Measurements from ENCODE around the gene MAPKAPK2. TPM values are rescaled to one million over a fixed set of nuclear protein-coding genes. Genes with fewer than 3 reads are reported as not detected.

Gene MAPKAPK2
- total and polyA plus RNA-seq, 2 of the 13 experiments (the other 11 are each of a cell fraction or from before 2014, with no cell fraction given), result 16.6 to 34.0 TPM

DNA sequence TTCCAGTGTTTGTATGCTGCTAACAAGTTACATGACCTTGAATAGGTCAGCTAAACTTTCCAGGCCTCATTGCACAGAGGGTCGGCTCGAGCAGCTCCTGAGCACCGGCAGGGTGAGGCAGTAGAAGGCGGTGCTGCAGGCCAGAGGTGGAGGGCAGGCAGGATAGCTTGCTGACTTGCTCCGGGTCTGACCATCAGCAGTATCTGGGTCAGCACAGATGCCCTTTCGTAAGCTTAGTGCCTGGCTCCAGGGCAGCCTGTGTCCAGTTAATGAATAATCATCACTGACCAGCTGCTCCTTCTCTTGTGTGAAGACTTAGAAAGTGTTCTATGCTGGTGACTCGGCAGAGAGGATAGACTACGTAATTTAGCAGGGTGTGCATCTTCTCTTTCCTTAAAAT lies 6.9 kb downstream of the MAPKAPK2 start (continued):
- TF ChIP-seq, protein P1, sequence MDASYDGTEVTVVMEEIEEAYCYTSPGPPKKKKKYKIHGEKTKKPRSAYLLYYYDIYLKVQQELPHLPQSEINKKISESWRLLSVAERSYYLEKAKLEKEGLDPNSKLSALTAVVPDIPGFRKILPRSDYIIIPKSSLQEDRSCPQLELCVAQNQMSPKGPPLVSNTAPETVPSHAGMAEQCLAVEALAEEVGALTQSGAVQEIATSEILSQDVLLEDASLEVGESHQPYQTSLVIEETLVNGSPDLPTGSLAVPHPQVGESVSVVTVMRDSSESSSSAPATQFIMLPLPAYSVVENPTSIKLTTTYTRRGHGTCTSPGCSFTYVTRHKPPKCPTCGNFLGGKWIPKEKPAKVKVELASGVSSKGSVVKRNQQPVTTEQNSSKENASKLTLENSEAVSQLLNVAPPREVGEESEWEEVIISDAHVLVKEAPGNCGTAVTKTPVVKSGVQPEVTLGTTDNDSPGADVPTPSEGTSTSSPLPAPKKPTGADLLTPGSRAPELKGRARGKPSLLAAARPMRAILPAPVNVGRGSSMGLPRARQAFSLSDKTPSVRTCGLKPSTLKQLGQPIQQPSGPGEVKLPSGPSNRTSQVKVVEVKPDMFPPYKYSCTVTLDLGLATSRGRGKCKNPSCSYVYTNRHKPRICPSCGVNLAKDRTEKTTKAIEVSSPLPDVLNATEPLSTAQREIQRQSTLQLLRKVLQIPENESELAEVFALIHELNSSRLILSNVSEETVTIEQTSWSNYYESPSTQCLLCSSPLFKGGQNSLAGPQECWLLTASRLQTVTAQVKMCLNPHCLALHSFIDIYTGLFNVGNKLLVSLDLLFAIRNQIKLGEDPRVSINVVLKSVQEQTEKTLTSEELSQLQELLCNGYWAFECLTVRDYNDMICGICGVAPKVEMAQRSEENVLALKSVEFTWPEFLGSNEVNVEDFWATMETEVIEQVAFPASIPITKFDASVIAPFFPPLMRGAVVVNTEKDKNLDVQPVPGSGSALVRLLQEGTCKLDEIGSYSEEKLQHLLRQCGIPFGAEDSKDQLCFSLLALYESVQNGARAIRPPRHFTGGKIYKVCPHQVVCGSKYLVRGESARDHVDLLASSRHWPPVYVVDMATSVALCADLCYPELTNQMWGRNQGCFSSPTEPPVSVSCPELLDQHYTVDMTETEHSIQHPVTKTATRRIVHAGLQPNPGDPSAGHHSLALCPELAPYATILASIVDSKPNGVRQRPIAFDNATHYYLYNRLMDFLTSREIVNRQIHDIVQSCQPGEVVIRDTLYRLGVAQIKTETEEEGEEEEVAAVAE (CRISPR knock-in tag; IDR thresholded peaks at IDR 0.05; ENCODE audit: borderline replicate concordance), result no peak
- TF ChIP-seq, protein P2, sequence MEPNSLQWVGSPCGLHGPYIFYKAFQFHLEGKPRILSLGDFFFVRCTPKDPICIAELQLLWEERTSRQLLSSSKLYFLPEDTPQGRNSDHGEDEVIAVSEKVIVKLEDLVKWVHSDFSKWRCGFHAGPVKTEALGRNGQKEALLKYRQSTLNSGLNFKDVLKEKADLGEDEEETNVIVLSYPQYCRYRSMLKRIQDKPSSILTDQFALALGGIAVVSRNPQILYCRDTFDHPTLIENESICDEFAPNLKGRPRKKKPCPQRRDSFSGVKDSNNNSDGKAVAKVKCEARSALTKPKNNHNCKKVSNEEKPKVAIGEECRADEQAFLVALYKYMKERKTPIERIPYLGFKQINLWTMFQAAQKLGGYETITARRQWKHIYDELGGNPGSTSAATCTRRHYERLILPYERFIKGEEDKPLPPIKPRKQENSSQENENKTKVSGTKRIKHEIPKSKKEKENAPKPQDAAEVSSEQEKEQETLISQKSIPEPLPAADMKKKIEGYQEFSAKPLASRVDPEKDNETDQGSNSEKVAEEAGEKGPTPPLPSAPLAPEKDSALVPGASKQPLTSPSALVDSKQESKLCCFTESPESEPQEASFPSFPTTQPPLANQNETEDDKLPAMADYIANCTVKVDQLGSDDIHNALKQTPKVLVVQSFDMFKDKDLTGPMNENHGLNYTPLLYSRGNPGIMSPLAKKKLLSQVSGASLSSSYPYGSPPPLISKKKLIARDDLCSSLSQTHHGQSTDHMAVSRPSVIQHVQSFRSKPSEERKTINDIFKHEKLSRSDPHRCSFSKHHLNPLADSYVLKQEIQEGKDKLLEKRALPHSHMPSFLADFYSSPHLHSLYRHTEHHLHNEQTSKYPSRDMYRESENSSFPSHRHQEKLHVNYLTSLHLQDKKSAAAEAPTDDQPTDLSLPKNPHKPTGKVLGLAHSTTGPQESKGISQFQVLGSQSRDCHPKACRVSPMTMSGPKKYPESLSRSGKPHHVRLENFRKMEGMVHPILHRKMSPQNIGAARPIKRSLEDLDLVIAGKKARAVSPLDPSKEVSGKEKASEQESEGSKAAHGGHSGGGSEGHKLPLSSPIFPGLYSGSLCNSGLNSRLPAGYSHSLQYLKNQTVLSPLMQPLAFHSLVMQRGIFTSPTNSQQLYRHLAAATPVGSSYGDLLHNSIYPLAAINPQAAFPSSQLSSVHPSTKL (CRISPR knock-in tag; IDR thresholded peaks at IDR 0.05), result peak; percentile 34; the same call in 1 of the 2 replicates
- TF ChIP-seq BRD4 (CRISPR knock-in tag; IDR thresholded peaks at IDR 0.05) (no peak), MED13 (CRISPR knock-in tag; IDR thresholded peaks at IDR 0.05) (no peak), CCDC6 (CRISPR knock-in tag; IDR thresholded peaks at IDR 0.05) (0 out of 2 replicates have a peak, but pooled peaks have one; percentile 14), NR2F6 (IDR thresholded peaks at IDR 0.05) (no peak), NR2F6 (CRISPR knock-in tag; IDR thresholded peaks at IDR 0.05) (peak; percentile 55), ZNF790 (CRISPR knock-in tag; IDR thresholded peaks at IDR 0.05; ENCODE audit: borderline replicate concordance) (no peak)
- TF ChIP-seq, protein P3, sequence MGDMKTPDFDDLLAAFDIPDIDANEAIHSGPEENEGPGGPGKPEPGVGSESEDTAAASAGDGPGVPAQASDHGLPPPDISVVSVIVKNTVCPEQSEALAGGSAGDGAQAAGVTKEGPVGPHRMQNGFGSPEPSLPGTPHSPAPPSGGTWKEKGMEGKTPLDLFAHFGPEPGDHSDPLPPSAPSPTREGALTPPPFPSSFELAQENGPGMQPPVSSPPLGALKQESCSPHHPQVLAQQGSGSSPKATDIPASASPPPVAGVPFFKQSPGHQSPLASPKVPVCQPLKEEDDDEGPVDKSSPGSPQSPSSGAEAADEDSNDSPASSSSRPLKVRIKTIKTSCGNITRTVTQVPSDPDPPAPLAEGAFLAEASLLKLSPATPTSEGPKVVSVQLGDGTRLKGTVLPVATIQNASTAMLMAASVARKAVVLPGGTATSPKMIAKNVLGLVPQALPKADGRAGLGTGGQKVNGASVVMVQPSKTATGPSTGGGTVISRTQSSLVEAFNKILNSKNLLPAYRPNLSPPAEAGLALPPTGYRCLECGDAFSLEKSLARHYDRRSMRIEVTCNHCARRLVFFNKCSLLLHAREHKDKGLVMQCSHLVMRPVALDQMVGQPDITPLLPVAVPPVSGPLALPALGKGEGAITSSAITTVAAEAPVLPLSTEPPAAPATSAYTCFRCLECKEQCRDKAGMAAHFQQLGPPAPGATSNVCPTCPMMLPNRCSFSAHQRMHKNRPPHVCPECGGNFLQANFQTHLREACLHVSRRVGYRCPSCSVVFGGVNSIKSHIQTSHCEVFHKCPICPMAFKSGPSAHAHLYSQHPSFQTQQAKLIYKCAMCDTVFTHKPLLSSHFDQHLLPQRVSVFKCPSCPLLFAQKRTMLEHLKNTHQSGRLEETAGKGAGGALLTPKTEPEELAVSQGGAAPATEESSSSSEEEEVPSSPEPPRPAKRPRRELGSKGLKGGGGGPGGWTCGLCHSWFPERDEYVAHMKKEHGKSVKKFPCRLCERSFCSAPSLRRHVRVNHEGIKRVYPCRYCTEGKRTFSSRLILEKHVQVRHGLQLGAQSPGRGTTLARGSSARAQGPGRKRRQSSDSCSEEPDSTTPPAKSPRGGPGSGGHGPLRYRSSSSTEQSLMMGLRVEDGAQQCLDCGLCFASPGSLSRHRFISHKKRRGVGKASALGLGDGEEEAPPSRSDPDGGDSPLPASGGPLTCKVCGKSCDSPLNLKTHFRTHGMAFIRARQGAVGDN (CRISPR knock-in tag; IDR thresholded peaks at IDR 0.05), result peak; percentile 67
- TF ChIP-seq, protein P4, sequence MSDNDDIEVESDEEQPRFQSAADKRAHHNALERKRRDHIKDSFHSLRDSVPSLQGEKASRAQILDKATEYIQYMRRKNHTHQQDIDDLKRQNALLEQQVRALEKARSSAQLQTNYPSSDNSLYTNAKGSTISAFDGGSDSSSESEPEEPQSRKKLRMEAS (IDR thresholded peaks at IDR 0.05), result no peak
- TF ChIP-seq, protein P5, sequence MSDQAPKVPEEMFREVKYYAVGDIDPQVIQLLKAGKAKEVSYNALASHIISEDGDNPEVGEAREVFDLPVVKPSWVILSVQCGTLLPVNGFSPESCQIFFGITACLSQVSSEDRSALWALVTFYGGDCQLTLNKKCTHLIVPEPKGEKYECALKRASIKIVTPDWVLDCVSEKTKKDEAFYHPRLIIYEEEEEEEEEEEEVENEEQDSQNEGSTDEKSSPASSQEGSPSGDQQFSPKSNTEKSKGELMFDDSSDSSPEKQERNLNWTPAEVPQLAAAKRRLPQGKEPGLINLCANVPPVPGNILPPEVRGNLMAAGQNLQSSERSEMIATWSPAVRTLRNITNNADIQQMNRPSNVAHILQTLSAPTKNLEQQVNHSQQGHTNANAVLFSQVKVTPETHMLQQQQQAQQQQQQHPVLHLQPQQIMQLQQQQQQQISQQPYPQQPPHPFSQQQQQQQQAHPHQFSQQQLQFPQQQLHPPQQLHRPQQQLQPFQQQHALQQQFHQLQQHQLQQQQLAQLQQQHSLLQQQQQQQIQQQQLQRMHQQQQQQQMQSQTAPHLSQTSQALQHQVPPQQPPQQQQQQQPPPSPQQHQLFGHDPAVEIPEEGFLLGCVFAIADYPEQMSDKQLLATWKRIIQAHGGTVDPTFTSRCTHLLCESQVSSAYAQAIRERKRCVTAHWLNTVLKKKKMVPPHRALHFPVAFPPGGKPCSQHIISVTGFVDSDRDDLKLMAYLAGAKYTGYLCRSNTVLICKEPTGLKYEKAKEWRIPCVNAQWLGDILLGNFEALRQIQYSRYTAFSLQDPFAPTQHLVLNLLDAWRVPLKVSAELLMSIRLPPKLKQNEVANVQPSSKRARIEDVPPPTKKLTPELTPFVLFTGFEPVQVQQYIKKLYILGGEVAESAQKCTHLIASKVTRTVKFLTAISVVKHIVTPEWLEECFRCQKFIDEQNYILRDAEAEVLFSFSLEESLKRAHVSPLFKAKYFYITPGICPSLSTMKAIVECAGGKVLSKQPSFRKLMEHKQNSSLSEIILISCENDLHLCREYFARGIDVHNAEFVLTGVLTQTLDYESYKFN (CRISPR knock-in tag; conservative IDR thresholded peaks at IDR 0.05), result 0 out of 2 replicates have a peak, but pooled peaks have one; percentile 33
